ENCODE measurements around the gene NUDT7.

NUDT7 gene

DNA sequence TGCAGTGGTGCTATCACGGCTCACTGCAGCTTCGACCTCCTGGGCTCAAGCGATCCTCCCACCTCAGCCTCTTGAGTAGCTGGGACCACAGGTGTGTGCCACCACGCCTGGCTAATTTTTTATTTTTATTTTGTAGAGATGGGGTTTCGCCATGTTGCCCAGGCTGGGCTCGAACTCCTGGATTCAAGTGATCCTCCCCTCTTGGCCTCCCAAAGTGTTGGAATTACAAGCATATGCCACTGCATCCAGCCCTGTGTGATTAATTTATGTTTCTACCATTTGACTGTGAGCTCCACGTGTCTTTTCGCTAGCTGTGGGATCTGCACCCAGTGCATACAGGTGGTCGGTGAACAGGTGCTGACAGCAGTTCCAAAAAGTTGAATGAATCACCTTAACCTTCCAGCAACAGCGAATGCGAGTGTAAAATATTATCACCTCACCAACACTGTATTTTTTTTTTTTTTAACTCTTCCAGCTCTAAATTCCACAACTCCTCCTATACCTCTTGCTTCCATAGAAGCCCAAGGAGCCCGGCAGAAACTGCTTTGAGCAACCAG, 484 bp upstream of the NUDT7 start:
- TF ChIP-seq, protein P1, sequence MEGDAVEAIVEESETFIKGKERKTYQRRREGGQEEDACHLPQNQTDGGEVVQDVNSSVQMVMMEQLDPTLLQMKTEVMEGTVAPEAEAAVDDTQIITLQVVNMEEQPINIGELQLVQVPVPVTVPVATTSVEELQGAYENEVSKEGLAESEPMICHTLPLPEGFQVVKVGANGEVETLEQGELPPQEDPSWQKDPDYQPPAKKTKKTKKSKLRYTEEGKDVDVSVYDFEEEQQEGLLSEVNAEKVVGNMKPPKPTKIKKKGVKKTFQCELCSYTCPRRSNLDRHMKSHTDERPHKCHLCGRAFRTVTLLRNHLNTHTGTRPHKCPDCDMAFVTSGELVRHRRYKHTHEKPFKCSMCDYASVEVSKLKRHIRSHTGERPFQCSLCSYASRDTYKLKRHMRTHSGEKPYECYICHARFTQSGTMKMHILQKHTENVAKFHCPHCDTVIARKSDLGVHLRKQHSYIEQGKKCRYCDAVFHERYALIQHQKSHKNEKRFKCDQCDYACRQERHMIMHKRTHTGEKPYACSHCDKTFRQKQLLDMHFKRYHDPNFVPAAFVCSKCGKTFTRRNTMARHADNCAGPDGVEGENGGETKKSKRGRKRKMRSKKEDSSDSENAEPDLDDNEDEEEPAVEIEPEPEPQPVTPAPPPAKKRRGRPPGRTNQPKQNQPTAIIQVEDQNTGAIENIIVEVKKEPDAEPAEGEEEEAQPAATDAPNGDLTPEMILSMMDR (IDR thresholded peaks at IDR 0.05; ENCODE audit: insufficient read depth, low read depth, low read length, missing control alignments) = no peak
- DNase-seq (ENCODE audit: low read depth) = no peak
- peak overlapping the region; percentile 1 for H3K4me3 ChIP-seq (ENCODE audit: low read length)

DNA sequence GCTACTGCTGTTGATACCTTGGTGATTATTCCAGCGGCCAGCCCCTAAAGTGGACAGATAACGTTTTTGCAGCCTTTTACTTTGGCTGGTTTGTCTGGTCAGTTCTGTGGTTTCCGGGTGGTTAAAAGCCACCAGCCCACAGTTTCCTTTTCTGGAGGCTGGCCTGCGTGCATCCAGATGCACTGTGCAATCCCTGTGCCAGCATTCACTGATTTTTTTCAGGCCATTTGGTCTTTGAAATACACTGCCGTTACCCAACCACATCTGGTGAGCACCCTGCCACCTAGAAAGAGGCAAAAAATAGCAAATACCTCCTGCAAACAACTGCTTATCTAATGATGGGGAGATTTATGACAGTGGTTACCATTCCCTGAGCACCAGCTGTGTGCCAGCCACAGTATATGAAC, 797 bp downstream of the NUDT7 start:
- peak overlapping the region; percentile 77 for H3K4me3 ChIP-seq (ENCODE audit: low read length)
- DNase-seq (ENCODE audit: low read depth) = no peak
- TF ChIP-seq, protein P1 (IDR thresholded peaks at IDR 0.05; ENCODE audit: insufficient read depth, low read depth, low read length, missing control alignments) = no peak

DNA sequence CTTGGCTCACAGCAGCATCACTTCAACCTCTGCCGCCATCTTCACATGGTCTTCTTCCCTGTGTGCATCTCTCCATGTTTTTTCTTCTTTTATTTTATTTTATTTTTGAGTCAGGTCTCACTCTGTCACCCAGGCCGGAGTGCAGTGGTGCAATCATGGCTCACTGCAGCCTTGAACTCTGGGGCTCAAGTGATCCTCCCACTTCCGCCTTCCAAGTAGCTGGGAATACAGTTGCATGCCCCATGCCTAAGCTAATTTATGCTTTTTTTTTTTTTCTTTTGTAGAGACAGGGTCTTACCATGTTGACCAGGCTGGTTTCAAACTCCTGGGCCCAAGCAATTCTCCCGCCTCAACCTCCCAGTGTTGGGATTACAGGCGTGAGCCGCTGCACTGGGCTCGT, 1.9 kb downstream of the NUDT7 start:
- TF ChIP-seq, protein P1 (IDR thresholded peaks at IDR 0.05; ENCODE audit: insufficient read depth, low read depth, low read length, missing control alignments) = no peak
- no peak for DNase-seq (ENCODE audit: low read depth)
- H3K4me3 ChIP-seq (ENCODE audit: low read length) = no peak overlapping the region

DNA sequence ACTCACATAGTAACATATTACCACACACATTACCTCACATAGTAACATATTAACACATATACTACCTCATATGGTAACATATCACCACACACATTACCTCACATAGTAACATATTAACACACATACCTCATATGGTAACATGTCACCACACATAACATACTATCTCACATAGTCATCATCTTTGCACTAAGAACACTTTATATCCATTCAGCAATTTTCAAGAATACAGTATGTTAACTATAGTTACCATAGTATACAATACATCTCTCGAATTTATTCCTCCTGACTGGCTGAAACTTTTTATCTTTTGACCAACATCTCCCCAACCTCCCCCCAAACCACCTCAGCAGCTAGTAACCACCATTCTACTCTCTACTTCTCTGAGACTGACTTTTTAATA, 7.6 kb downstream of the NUDT7 start:
- TF ChIP-seq, protein P1 (IDR thresholded peaks at IDR 0.05; ENCODE audit: insufficient read depth, low read depth, low read length, missing control alignments) = no peak
- no peak overlapping the region for H3K4me3 ChIP-seq (ENCODE audit: low read length)
- no peak for DNase-seq (ENCODE audit: low read depth)

DNA sequence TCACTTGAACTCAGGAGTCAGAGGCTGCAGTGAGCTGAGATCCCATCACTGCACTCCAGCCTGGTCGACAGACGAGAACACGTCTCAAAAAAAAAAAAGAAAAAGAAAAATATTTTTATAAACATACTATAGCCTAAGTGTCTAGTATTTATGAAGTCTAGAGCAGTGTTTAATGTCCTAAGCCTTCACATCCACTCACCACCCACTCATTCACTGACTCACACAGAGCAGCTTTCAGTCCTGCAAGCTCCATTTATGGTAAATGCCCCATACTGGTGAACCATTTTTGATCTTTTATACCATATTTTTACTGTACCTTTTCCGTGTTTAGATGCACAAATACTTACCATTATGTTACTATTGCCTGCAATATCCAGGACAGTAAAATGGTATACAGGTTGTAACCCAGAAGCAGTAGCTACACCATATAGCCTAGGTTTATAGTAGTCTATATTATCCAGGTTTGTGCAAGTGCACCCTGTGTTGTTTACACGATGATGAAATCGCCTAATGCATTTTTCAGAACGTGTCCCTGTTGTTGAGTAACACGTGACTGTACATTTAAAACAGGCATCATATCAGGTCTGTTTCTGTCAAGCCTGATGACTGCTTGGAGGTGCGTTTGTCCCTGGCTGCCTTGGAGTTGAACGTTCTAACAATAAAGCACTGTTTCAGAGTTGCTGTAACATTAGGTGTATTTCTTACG, 10.1 kb downstream of the NUDT7 start:
- TF ChIP-seq, protein P1 (IDR thresholded peaks at IDR 0.05; ENCODE audit: insufficient read depth, low read depth, low read length, missing control alignments) = no peak
- DNase-seq (ENCODE audit: low read depth) = peak; percentile 79
- no peak overlapping the region for H3K4me3 ChIP-seq (ENCODE audit: low read length)

DNA sequence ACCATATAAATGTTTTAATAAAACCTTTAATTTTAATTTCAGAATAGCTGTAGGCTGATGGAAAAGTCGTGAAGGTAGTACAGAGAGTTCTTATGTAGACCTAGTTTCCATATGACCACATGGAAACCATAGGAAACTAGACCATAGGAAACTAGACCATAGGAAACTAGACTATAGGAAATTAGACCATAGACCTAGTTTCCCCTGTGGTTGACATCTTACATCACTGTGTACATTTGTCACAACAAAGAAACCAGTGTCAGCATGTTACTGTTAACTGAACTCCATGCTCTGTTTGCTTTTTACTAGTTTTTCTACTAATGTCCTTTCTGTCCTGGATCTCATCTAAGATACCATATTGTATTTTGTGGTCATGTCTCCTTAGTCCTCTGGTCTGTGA, 14.6 kb downstream of the NUDT7 start:
- H3K4me3 ChIP-seq (ENCODE audit: low read length) = no peak overlapping the region
- TF ChIP-seq, protein P1 (IDR thresholded peaks at IDR 0.05; ENCODE audit: insufficient read depth, low read depth, low read length, missing control alignments) = no peak
- DNase-seq (ENCODE audit: low read depth) = no peak

All from epithelial cell of esophagus (primary cell).